DLD1 (cell line): ENCODE measurements around the gene BMERB1.

Experiments
- in situ Hi-C: cut with HindIII; loops from 2 replicates; pipeline ENCODE4 v1.10.0; 2017; ENCODE audit warnings: low sequenced_read_pairs

The BMERB1 gene

GRCh38 chr16:15548482-15548891, 114.1 kb downstream of the BMERB1 start:
- in situ Hi-C loops: no loop called here

- in situ Hi-C loops: no loop called here
Measured at GRCh38 chr16:15552507-15552906, 118.1 kb downstream of the BMERB1 start.

DNA sequence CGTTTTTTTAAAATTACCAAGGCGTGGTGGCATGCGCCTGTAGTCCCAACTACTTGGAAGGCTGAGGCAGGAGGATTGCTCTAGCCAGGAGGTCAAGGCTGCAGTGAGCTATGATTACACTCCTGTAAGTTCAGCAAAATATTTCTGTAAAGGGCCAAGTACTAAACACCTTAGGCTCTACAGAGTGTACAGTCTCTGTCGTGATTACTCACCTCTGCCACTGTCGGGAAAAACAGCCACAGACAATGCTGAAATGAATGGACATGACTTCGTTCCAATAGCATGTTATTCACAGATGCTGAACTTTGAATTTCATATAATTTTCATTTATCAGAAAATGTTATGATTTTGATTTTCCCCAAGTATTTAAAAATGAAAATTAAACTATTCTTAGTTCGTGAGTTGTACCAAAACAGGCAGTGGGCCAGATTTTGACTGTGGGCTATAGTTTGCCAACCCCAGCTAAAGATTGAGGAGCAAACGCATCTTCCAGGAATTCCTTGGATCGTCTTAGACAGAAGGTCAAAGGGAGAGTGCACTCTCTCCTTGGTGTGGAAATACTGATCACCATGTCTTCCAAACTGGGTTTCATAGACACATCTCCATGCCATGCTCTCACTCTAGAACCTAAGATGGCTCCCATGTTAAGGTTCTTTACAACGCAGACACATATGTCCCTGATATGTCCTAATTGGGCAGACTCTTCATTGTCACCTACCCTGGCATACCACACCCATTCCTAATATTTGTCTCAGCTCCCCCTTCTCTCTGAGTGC, 119.1 kb downstream of the BMERB1 start:
- in situ Hi-C loops: no loop called here

GRCh38 chr16:15556130-15556529, 121.7 kb downstream of the BMERB1 start:
- in situ Hi-C loops: no loop called here

DNA sequence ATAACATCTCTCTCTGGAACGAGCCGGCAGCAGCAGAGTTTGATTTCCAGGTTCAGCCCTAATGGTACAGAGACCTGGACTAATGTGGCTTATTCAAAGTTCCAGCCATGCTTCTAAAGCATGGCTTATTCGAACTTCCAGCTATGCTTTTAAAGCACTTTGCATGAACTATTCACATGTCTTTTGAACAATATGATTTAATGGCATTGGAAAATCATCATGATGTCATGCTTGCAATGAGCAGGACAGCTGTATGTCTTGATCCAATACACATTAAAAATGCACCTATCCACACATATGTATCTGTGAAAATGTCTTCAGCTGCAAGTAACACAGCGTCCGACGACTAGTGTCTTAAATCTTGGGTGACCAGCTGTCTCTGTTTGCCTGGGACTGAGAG, 122.9 kb downstream of the BMERB1 start:
- in situ Hi-C loops: no loop called here

DNA sequence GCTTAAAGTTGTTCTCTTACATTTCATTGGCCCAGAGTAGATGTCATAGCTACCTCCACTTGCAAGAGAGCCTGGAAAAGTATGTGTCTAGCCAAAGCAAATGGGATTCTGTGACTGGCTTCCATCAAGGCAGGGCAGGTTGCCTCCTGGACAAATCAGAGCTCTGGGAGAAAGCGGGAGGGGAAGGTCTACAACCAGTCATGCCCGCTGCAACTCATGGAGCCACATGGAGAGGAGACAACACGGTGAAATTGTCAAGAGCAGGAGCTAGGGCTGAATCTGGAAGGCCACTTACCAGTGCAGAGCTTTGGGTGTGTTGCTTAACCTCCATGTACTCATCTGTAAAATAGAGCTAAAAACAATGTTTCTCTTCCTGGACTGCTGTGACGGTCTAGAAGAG, 124.8 kb downstream of the BMERB1 start:
- in situ Hi-C loops: no loop called here

DNA sequence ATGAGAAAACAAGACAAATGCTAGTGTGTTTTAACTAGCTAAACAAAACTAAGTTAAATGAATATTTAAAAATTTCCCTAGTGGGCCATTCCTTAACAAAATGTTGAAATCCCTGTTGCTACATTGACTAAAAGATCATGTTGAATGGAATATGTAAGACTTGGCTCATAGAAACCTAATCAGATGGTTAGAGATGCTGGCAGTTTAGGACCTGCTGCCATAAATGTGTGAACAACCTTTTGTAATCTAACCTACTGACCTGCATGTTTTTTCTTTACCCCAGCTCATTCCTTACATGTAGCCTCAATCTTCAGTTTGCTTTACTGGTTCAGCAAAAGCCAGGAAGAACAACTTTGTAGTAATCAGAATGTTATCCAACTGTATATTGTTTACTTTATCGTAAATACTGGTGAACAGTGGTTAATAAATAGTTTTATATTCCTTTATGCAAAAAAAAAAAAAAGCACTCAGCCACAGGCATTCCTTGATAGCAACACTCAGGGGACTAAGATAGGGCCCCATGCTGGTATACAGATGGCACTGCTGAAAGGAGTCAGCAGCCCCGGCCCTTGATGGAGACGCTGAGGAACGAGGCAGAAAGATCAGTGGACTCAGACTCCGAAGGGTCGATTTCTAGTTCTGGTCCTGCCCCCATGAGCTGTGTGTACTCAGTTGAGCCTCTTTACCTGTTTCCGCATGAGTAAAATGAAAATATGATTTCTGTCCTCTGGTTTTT, 130.4 kb downstream of the BMERB1 start:
- in situ Hi-C loops: no loop called here

GRCh38 chr16:15566095-15566494, 131.7 kb downstream of the BMERB1 start:
- in situ Hi-C loops: no loop called here

DNA sequence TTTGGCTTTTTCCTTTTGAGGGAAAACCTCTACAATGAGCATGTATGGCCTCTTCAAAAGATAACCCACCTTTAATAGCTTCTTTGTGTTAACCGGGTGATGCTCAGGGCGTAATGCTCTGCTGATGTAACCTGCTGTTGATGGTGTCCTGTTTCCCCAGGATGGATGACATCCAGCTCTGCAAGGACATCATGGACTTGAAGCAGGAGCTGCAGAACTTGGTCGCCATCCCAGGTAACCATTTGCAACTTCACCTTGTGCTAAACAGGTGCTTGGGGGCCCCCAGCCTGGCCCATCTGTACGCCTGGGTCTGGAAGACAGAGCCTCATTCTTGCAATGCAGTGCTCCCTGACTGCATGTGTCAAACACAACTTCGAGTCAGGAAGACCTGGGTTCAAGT, 133.4 kb downstream of the BMERB1 start:
- in situ Hi-C loops: no loop called here

GRCh38 chr16:15570666-15571065, 136.3 kb downstream of the BMERB1 start:
- in situ Hi-C loops: loop anchor here (10.0 kb wide), 1 partner anchor 66 kb away; no protein-coding TSS in a partner anchor

- in situ Hi-C loops: loop anchor here (10.0 kb wide), 1 partner anchor 67 kb away; no protein-coding TSS in a partner anchor
Measured at GRCh38 chr16:15571557-15571956, 137.2 kb downstream of the BMERB1 start.

GRCh38 chr16:15572329-15573001, 138.1 kb downstream of the BMERB1 start:
- in situ Hi-C loops: loop anchor here (10.0 kb wide), 1 partner anchor 68 kb away; no protein-coding TSS in a partner anchor

DNA sequence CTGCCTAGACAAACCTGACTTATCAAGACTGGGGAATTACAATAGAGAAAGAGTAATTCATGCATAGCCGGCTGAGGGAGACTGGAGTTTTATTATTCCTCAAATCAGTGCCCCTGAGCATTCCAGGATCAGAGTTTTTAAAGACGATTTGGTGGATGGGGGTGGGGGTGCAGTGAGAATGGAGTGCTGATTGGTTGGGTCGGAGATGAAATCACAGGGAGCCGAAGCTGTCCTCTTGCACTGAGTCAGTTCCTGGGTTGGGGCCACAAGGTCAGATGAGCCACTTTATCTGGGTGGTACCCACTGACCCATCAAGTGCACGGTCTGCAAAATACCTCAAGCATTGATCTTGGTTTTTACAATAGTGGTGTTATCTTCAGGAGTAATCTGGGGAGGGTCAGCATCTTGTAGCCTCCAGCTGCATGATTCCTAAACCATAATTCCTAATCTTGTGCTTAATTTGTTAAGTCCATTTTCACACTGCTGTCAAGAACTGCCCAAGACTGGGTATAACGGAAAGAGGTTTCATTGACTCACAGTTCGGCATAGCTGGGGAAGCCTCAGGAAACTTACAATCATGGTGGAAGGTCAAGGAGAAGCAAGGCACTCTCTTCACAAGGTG, 139.0 kb downstream of the BMERB1 start:
- in situ Hi-C loops: loop anchor here (10.0 kb wide), 1 partner anchor 69 kb away; no protein-coding TSS in a partner anchor

GRCh38 chr16:15573896-15574613, 139.7 kb downstream of the BMERB1 start:
- in situ Hi-C loops: loop anchor here (10.0 kb wide), 1 partner anchor 69 kb away; no protein-coding TSS in a partner anchor

DNA sequence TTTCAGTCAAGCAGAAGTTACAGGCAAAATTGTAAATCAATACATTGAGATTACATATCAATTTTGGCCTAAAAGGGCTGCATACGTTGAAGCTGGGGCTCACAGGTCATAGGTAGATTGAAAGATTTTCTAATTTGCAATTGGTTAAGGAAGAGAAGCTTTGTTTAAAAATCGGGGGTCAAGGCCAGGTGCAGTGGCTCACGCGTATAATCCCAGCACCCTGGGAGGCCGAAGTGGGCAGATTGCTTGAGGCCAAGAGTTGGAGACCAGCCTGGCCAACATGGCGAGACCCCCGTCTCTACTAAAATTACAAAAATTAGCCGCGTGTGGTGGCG, 140.2 kb downstream of the BMERB1 start:
- in situ Hi-C loops: loop anchor here (10.0 kb wide), 1 partner anchor 70 kb away; no protein-coding TSS in a partner anchor

- in situ Hi-C loops: loop anchor here (10.0 kb wide), 1 partner anchor 71 kb away; no protein-coding TSS in a partner anchor
Measured at GRCh38 chr16:15575293-15576049, 141.1 kb downstream of the BMERB1 start.

- in situ Hi-C loops: loop anchor here (10.0 kb wide), 1 partner anchor 72 kb away; no protein-coding TSS in a partner anchor
Measured at GRCh38 chr16:15576960-15577958, 142.9 kb downstream of the BMERB1 start.

- in situ Hi-C loops: loop anchor here (10.0 kb wide), 1 partner anchor 74 kb away; no protein-coding TSS in a partner anchor
Measured at GRCh38 chr16:15578824-15579223, 144.4 kb downstream of the BMERB1 start.
